Keratinocyte (primary cell): ENCODE results near the gene POLA1. TPM values are rescaled to one million over a fixed set of nuclear protein-coding genes. Genes with fewer than 3 reads are reported as not detected.

ENCODE experiments used
- DNase-seq: peaks from one replicate; pipeline ENCODE4 v3.0.0-alpha.2; 2011; ENCODE audit warnings: low read depth, missing footprints, low spot score
- FAIRE-seq: peaks from 2 replicates; lab custom pipeline; 2011; peaks lifted over from hg19 to GRCh38; lab: Jason Lieb, UNC
- H2AFZ ChIP-seq: 2 replicates; pipeline ENCODE4 v1.6.0; 2012; ENCODE audit warnings: low read length, control low read depth, inconsistent platforms; ENCODE audit not compliant: control insufficient read depth
- H3K27ac ChIP-seq: 2 replicates; pipeline ENCODE4 v1.5.1; 2011; ENCODE audit warnings: low read length; ENCODE audit not compliant: control insufficient read depth, insufficient read depth
- H3K27me3 ChIP-seq: 3 replicates; pipeline ENCODE4 v1.6.0; 2011; ENCODE audit warnings: low read length; ENCODE audit not compliant: control insufficient read depth, insufficient read depth; ENCODE audit errors: extremely low read depth
- H3K36me3 ChIP-seq, 2 experiments: 2 replicates in 1 of 2; 3 replicates in 1 of 2; pipeline ENCODE4 v1.5.1; 2011; ENCODE audit warnings: low read length in 2 of 2, mild to moderate bottlenecking in 1 of 2; ENCODE audit not compliant: control insufficient read depth in 2 of 2, insufficient read depth in 2 of 2; ENCODE audit errors: extremely low read depth in 1 of 2
- H3K4me1 ChIP-seq: 3 replicates; pipeline ENCODE4 v1.5.1; 2011; ENCODE audit warnings: low read length; ENCODE audit not compliant: control insufficient read depth, insufficient read depth; ENCODE audit errors: extremely low read depth
- H3K4me2 ChIP-seq: 3 replicates; pipeline ENCODE4 v1.6.0; 2011; ENCODE audit warnings: low read depth, low read length; ENCODE audit not compliant: control insufficient read depth, insufficient read depth; ENCODE audit errors: extremely low read depth
- H3K4me3 ChIP-seq, 3 experiments: fragments of 200-600 bp in 1 of 3; sonication (generic) in 1 of 3; 2 replicates in 2 of 3; 3 replicates in 1 of 3; pipeline ENCODE4 v1.5.1; 2011 to 2016; ENCODE audit warnings: low read length in 3 of 3, mild to moderate bottlenecking in 3 of 3, control low read depth in 2 of 3, inconsistent platforms in 1 of 3, low read depth in 1 of 3, mixed read lengths in 1 of 3, mixed run types in 1 of 3, moderate library complexity in 1 of 3; ENCODE audit not compliant: control insufficient read depth in 2 of 3, insufficient read depth in 2 of 3; ENCODE audit errors: extremely low read depth in 1 of 3
- H3K79me2 ChIP-seq: 2 replicates; pipeline ENCODE4 v1.6.0; 2012; ENCODE audit warnings: low read length; ENCODE audit not compliant: control insufficient read depth, insufficient read depth
- H3K9ac ChIP-seq: 3 replicates; pipeline ENCODE4 v1.6.0; 2011; ENCODE audit warnings: low read length; ENCODE audit not compliant: control insufficient read depth, insufficient read depth; ENCODE audit errors: extremely low read depth
- H3K9me1 ChIP-seq: 3 replicates; pipeline ENCODE4 v1.6.0; 2011; ENCODE audit warnings: low read length; ENCODE audit not compliant: control insufficient read depth, insufficient read depth; ENCODE audit errors: extremely low read depth
- H3K9me3 ChIP-seq: 2 replicates; pipeline ENCODE4 v1.5.1; 2012; ENCODE audit warnings: low read depth, low read length; ENCODE audit not compliant: control insufficient read depth
- H4K20me1 ChIP-seq: 3 replicates; pipeline ENCODE4 v1.6.0; 2011; ENCODE audit warnings: low read length; ENCODE audit not compliant: control insufficient read depth, insufficient read depth; ENCODE audit errors: extremely low read depth
- EZH2 ChIP-seq: IDR thresholded peaks from one replicate; pipeline ENCODE4 v1.6.1; 2012; ENCODE audit warnings: inconsistent platforms, mild to moderate bottlenecking, low read length, moderate library complexity
- dilution Hi-C: fragments of 300-500 bp; cut with MboI; formaldehyde crosslinking; loops from one replicate; pipeline ENCODE4 v1.7.0; 2020; ENCODE audit warnings: low sequenced_read_pairs; ENCODE audit not compliant: extremely low pct_ligation_motif_present
- polyA plus RNA-seq, 5 experiments: library from polyadenylated mRNA; depleted of rRNA in 3 of 5; stranded (reverse) in 3 of 5; stranded (forward) in 1 of 5; unstranded in 1 of 5; fragments of >200 nt; gene quantifications; 1 replicate in 1 of 5; 2 replicates in 3 of 5; 3 replicates in 1 of 5; pipeline versions ENCODE4 v1.2.1 to v1.2.3, GENCODE V29; 2011 to 2012; ENCODE audit warnings: missing spikeins in 2 of 5, low read depth in 1 of 5, low replicate concordance in 1 of 5
- TF ChIP-seq, protein P1 (sequence below), 3 experiments: IDR thresholded peaks in 1 of 3; conservative IDR thresholded peaks in 1 of 3; optimal IDR thresholded peaks in 1 of 3; 2 replicates in 2 of 3; 3 replicates in 1 of 3; pipeline versions ENCODE3 to v1.5.1; 2011; ENCODE audit warnings: low read length in 3 of 3, mild to moderate bottlenecking in 3 of 3, moderate library complexity in 2 of 3, control low read depth in 1 of 3, inconsistent platforms in 1 of 3; ENCODE audit not compliant: insufficient read depth in 2 of 3; ENCODE audit errors: extremely low read depth in 1 of 3

POLA1 gene
- polyA plus RNA-seq, 1 donor (not counting 4 experiments of a cell fraction or from before 2014, with no cell fraction given) = 3.9 TPM

DNA sequence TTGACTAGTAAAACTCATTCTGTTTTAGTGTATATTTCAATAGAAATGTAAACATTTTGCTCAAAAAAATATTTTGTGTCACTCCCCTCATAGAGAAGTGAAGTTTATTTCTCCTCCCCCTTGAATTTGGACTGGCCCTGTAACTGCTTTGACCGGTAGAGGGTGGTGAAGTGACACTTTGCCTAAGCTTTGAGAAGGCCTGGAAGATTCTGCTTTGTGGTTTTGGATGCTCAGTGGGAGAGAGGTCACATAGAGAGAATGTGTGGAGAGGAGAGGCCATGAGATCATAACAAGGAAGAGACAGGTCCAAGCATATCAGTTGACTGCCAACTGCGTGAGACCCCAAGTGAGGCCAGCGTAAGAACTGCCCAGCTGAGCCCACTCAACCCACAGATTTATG, 341.2 kb downstream of the POLA1 start:
- Histone ChIP-seq H3K4me3 (no peak overlapping the region), H3K27me3 (no peaks in the 10 kb centered on the region), H3K9ac (no peak overlapping the region), H3K36me3 (no peaks in the 10 kb centered on the region), H3K4me2 (no peak overlapping the region), H4K20me1 (no peaks in the 10 kb centered on the region), H3K4me1 (no peaks in the 10 kb centered on the region), H3K9me1 (no peaks in the 10 kb centered on the region), H3K27ac (no peak overlapping the region), H2AFZ (no peak overlapping the region), H3K9me3 (no peaks in the 10 kb centered on the region), H3K79me2 (no peaks in the 10 kb centered on the region)
- dilution Hi-C loops = no loop called here
- FAIRE-seq = no peak
- no peak for TF ChIP-seq EZH2
- TF ChIP-seq, protein P1, sequence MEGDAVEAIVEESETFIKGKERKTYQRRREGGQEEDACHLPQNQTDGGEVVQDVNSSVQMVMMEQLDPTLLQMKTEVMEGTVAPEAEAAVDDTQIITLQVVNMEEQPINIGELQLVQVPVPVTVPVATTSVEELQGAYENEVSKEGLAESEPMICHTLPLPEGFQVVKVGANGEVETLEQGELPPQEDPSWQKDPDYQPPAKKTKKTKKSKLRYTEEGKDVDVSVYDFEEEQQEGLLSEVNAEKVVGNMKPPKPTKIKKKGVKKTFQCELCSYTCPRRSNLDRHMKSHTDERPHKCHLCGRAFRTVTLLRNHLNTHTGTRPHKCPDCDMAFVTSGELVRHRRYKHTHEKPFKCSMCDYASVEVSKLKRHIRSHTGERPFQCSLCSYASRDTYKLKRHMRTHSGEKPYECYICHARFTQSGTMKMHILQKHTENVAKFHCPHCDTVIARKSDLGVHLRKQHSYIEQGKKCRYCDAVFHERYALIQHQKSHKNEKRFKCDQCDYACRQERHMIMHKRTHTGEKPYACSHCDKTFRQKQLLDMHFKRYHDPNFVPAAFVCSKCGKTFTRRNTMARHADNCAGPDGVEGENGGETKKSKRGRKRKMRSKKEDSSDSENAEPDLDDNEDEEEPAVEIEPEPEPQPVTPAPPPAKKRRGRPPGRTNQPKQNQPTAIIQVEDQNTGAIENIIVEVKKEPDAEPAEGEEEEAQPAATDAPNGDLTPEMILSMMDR (optimal IDR thresholded peaks at IDR 0.05 in 1 of 3, IDR thresholded peaks at IDR 0.05 in 1 of 3, conservative IDR thresholded peaks at IDR 0.05 in 1 of 3; ENCODE audit: extremely low read depth in 1 of 3, insufficient read depth in 2 of 3, low read length in 3 of 3) = peak in 2 of 3 experiments; percentile 28 to 30
- DNase-seq = no peak

DNA sequence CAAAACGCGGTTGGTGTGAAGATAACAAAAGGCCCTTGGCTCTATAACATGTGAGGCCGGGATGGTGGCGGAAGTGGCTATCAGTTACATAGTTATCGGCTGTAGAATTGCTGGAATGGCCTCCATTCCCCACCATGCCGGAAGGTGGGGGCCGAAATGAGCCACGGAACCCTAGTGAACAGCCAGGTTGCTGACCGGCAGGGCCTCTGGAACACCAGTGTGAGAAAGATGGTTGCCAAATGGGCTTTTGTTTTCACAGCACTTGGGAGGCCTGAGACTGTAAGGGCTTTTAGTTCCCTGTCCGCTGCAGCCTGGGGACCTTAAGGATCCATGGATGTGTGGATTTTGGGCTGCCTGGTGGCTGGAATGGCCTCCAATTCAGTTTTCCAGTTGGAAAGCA, 345.3 kb downstream of the POLA1 start:
- Histone ChIP-seq H3K27me3 (no peaks in the 10 kb centered on the region), H3K9me3 (no peaks in the 10 kb centered on the region), H3K4me1 (no peaks in the 10 kb centered on the region), H3K4me3 (no peak overlapping the region), H3K36me3 (no peaks in the 10 kb centered on the region), H3K9ac (no peak overlapping the region), H3K79me2 (no peaks in the 10 kb centered on the region), H3K27ac (no peak overlapping the region), H4K20me1 (no peaks in the 10 kb centered on the region), H3K4me2 (no peak overlapping the region), H2AFZ (no peak overlapping the region), H3K9me1 (no peaks in the 10 kb centered on the region)
- no peak for DNase-seq
- dilution Hi-C loops = no loop called here
- no peak for FAIRE-seq
- TF ChIP-seq EZH2 = no peak
- TF ChIP-seq, protein P1 (optimal IDR thresholded peaks at IDR 0.05 in 1 of 3, IDR thresholded peaks at IDR 0.05 in 1 of 3, conservative IDR thresholded peaks at IDR 0.05 in 1 of 3; ENCODE audit: extremely low read depth in 1 of 3, insufficient read depth in 2 of 3, low read length in 3 of 3) = no peak
